Measurements from ENCODE around the gene BCL2L13.

GRCh38 chr22:17717708-17718107, 79.2 kb downstream of the BCL2L13 start:
- TF ChIP-seq CTCF (IDR thresholded peaks at IDR 0.05) (no peak), POLR2A (IDR thresholded peaks at IDR 0.05) (no peak)

Measured in right lobe of liver (tissue), 4 donors.